Body of pancreas (tissue), 4 donors: Measurements from ENCODE around the gene LMX1B.
"Not testable (repeated sequence)": the region's sequence is repeated elsewhere in the genome, so short reads cannot be mapped to it uniquely, and the experiment has no call there.

ENCODE experiments used
- CTCF ChIP-seq, 7 experiments: fragments of 450-650 bp in 4 of 7; fragments of 200-600 bp in 3 of 7; sonication (generic) in 3 of 7; IDR thresholded peaks; one replicate each; pipeline ENCODE4 v1.5.1; 2016 to 2019; ENCODE audit warnings: antibody characterized with exemption in 7 of 7
- POLR2A ChIP-seq, 3 donors: fragments of 450-650 bp; IDR thresholded peaks; one replicate each; pipeline ENCODE4 v1.6.1; 2016; ENCODE audit warnings: antibody characterized with exemption in 3 of 3, mild to moderate bottlenecking in 2 of 3

DNA sequence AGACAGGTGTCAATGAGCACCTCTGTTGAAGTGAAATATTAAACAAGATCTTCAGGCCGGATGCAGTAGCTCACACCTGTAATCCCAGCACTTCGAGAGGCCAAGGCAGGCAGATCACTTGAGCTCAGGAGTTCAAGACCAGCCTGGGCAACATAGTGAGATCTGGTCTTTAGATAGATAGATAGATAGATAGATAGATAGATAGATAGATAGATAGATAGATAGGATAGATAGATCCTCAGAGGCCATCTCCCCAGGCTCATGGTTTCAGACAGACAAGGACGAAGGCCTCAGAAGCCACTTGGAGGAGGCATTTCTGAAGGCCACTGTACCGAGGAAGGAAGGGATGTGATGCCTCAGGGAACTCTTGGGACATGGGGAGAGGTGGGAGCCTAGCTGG is 42.5 kb downstream of the LMX1B start:
- TF ChIP-seq CTCF, POLR2A (IDR thresholded peaks at IDR 0.05): not testable (repeated sequence)
